GM12878 (cell line): ENCODE results near the gene CSF1R.

Source experiments
- CHD2 ChIP-seq: IDR thresholded peaks from 2 replicates; pipeline ENCODE4 v1.6.1; 2011; ENCODE audit warnings: low read depth, low read length, improper control_type of control experiment, borderline replicate concordance
- EED ChIP-seq: sonication (generic); IDR thresholded peaks from 2 replicates; pipeline ENCODE4 v1.6.1; 2016; ENCODE audit warnings: antibody characterized with exemption, low read depth
- HDAC2 ChIP-seq: fragments of 200-600 bp; sonication (generic); IDR thresholded peaks from 2 replicates; pipeline ENCODE4 v1.6.1; 2017
- MXI1 ChIP-seq: fragments of 150-350 bp; IDR thresholded peaks from 2 replicates; pipeline ENCODE4 v1.6.1; 2011; ENCODE audit warnings: low read depth, mild to moderate bottlenecking, inconsistent platforms, low read length, improper control_type of control experiment
- NBN ChIP-seq: fragments of 450-650 bp; IDR thresholded peaks from 2 replicates; pipeline ENCODE4 v1.6.1; 2016
- SP1 ChIP-seq: IDR thresholded peaks from one replicate; pipeline ENCODE4 v1.6.1; 2011; ENCODE audit warnings: low read depth, low read length
- YY1 ChIP-seq: IDR thresholded peaks from 2 replicates; pipeline ENCODE4 v1.6.1; 2011; ENCODE audit warnings: low read depth, mild to moderate bottlenecking, low read length
- ZZZ3 ChIP-seq: IDR thresholded peaks from 2 replicates; pipeline ENCODE4 v1.6.1; 2011; ENCODE audit warnings: low read depth; ENCODE audit not compliant: control insufficient read depth, insufficient read length
- TF ChIP-seq, protein P1 (sequence below), 3 experiments: IDR thresholded peaks in 2 of 3; conservative IDR thresholded peaks in 1 of 3; 2 replicates each; pipeline ENCODE4 v1.5.1; 2011; ENCODE audit warnings: low read depth in 3 of 3, low read length in 3 of 3, mild to moderate bottlenecking in 3 of 3, control low read depth in 2 of 3, moderate library complexity in 2 of 3, inconsistent platforms in 1 of 3, mixed read lengths in 1 of 3; ENCODE audit not compliant: control insufficient read depth in 2 of 3, insufficient read depth in 1 of 3; ENCODE audit errors: extremely low read depth in 1 of 3
- TF ChIP-seq, protein P2 (sequence below): fragments of 450-650 bp; IDR thresholded peaks from 2 replicates; pipeline ENCODE4 v1.6.1; 2016; ENCODE audit warnings: mild to moderate bottlenecking, moderate library complexity, borderline replicate concordance
- TF ChIP-seq, protein P3 (sequence below): IDR thresholded peaks from 2 replicates; pipeline ENCODE4 v1.6.1; 2012; ENCODE audit warnings: low read depth, low read length, improper control_type of control experiment
- TF ChIP-seq, protein P4 (sequence below): fragments of 150-350 bp; IDR thresholded peaks from 2 replicates; pipeline ENCODE4 v1.6.1; 2016; ENCODE audit warnings: low read depth, low read length

DNA sequence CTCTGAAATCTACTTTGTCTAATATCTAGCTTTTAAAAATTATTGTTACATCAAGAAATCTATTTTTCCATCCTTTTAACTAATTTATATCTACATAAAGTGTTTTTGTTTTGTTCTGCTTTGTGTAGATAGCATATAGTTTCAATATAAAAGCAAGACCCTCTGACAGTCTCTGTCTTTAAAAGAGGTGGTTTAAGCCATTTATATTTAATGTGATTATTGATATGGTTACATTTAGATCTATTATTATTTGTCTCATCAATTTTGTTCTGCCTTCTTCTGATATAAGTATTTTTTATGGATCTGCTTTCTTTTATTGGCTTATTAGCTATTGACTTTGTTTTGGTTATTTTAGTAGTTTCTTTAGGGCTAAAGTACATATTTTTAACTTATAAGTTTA lies 69.8 kb downstream of the CSF1R start:
- TF ChIP-seq HDAC2 (no peak), ZZZ3 (no peak), NBN (no peak), SP1 (no peak), MXI1 (no peak), CHD2 (no peak), YY1 (no peak), EED (no peak)
- TF ChIP-seq, protein P1, sequence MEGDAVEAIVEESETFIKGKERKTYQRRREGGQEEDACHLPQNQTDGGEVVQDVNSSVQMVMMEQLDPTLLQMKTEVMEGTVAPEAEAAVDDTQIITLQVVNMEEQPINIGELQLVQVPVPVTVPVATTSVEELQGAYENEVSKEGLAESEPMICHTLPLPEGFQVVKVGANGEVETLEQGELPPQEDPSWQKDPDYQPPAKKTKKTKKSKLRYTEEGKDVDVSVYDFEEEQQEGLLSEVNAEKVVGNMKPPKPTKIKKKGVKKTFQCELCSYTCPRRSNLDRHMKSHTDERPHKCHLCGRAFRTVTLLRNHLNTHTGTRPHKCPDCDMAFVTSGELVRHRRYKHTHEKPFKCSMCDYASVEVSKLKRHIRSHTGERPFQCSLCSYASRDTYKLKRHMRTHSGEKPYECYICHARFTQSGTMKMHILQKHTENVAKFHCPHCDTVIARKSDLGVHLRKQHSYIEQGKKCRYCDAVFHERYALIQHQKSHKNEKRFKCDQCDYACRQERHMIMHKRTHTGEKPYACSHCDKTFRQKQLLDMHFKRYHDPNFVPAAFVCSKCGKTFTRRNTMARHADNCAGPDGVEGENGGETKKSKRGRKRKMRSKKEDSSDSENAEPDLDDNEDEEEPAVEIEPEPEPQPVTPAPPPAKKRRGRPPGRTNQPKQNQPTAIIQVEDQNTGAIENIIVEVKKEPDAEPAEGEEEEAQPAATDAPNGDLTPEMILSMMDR (IDR thresholded peaks at IDR 0.05 in 2 of 3, conservative IDR thresholded peaks at IDR 0.05 in 1 of 3; ENCODE audit: control insufficient read depth in 2 of 3, extremely low read depth in 1 of 3, insufficient read depth in 1 of 3, low read depth in 3 of 3, low read length in 3 of 3) = no peak
- TF ChIP-seq, protein P2, sequence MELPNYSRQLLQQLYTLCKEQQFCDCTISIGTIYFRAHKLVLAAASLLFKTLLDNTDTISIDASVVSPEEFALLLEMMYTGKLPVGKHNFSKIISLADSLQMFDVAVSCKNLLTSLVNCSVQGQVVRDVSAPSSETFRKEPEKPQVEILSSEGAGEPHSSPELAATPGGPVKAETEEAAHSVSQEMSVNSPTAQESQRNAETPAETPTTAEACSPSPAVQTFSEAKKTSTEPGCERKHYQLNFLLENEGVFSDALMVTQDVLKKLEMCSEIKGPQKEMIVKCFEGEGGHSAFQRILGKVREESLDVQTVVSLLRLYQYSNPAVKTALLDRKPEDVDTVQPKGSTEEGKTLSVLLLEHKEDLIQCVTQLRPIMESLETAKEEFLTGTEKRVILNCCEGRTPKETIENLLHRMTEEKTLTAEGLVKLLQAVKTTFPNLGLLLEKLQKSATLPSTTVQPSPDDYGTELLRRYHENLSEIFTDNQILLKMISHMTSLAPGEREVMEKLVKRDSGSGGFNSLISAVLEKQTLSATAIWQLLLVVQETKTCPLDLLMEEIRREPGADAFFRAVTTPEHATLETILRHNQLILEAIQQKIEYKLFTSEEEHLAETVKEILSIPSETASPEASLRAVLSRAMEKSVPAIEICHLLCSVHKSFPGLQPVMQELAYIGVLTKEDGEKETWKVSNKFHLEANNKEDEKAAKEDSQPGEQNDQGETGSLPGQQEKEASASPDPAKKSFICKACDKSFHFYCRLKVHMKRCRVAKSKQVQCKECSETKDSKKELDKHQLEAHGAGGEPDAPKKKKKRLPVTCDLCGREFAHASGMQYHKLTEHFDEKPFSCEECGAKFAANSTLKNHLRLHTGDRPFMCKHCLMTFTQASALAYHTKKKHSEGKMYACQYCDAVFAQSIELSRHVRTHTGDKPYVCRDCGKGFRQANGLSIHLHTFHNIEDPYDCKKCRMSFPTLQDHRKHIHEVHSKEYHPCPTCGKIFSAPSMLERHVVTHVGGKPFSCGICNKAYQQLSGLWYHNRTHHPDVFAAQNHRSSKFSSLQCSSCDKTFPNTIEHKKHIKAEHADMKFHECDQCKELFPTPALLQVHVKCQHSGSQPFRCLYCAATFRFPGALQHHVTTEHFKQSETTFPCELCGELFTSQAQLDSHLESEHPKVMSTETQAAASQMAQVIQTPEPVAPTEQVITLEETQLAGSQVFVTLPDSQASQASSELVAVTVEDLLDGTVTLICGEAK = no peak
- TF ChIP-seq, protein P3, sequence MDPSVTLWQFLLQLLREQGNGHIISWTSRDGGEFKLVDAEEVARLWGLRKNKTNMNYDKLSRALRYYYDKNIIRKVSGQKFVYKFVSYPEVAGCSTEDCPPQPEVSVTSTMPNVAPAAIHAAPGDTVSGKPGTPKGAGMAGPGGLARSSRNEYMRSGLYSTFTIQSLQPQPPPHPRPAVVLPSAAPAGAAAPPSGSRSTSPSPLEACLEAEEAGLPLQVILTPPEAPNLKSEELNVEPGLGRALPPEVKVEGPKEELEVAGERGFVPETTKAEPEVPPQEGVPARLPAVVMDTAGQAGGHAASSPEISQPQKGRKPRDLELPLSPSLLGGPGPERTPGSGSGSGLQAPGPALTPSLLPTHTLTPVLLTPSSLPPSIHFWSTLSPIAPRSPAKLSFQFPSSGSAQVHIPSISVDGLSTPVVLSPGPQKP = no peak
- TF ChIP-seq, protein P4, sequence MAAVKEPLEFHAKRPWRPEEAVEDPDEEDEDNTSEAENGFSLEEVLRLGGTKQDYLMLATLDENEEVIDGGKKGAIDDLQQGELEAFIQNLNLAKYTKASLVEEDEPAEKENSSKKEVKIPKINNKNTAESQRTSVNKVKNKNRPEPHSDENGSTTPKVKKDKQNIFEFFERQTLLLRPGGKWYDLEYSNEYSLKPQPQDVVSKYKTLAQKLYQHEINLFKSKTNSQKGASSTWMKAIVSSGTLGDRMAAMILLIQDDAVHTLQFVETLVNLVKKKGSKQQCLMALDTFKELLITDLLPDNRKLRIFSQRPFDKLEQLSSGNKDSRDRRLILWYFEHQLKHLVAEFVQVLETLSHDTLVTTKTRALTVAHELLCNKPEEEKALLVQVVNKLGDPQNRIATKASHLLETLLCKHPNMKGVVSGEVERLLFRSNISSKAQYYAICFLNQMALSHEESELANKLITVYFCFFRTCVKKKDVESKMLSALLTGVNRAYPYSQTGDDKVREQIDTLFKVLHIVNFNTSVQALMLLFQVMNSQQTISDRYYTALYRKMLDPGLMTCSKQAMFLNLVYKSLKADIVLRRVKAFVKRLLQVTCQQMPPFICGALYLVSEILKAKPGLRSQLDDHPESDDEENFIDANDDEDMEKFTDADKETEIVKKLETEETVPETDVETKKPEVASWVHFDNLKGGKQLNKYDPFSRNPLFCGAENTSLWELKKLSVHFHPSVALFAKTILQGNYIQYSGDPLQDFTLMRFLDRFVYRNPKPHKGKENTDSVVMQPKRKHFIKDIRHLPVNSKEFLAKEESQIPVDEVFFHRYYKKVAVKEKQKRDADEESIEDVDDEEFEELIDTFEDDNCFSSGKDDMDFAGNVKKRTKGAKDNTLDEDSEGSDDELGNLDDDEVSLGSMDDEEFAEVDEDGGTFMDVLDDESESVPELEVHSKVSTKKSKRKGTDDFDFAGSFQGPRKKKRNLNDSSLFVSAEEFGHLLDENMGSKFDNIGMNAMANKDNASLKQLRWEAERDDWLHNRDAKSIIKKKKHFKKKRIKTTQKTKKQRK = no peak
